K562 (cell line): Measurements from ENCODE around the gene RPL21. TPM values are rescaled to one million over a fixed set of nuclear protein-coding genes. Genes with fewer than 3 reads are reported as not detected.

Experiments used
- ATAC-seq: fragments of 200-7000 bp; cut with Tn5 transposase; 3 replicates; pipeline ENCODE4 v1.9.1; 2020; ENCODE audit warnings: moderate library complexity
- BruUV-seq: library from RNA; stranded (reverse); fragments of 400-500 nt; replicated peaks from 2 replicates; lab custom pipeline; 2021; lab: Mats Ljungman, UMichigan
- CTCF ChIA-PET: fragments of 300-600 bp; formaldehyde crosslinking; extraction: SDS; loops from one replicate; lab custom pipeline; 2021; ENCODE audit warnings: low intra/inter-chr PET ratio; lab: Yijun Ruan, JAX
- POLR2A ChIA-PET: fragments of 300-600, 350-650 bp; sonication (Branson Sonifier 250); formaldehyde crosslinking; extraction: SDS; loops from one replicate; lab custom pipeline; 2021; ENCODE audit warnings: antibody characterized with exemption, inconsistent platforms; lab: Yijun Ruan, JAX
- DNase-seq, 4 experiments: peaks; one replicate each; pipeline versions ENCODE4 v3.0.0 to v3.0.0-alpha.2; 2011 to 2018; ENCODE audit warnings: low spot score in 3 of 4, mixed read lengths in 3 of 4; ENCODE audit errors: extremely low read depth in 1 of 4
- FAIRE-seq: peaks from 2 replicates; lab custom pipeline; 2011; peaks lifted over from hg19 to GRCh38; lab: Jason Lieb, UNC
- H2AFZ ChIP-seq: 2 replicates; pipeline ENCODE4 v1.6.0; 2011; ENCODE audit warnings: low read depth, low read length, control low read depth, inconsistent platforms
- H3K27ac ChIP-seq: fragments of 200-600 bp; 3 replicates; pipeline ENCODE4 v1.8.0; 2011; ENCODE audit warnings: low read depth, mild to moderate bottlenecking, control low read depth, inconsistent platforms, low read length, moderate library complexity, mixed read lengths; ENCODE audit errors: extremely low read depth
- H3K27me3 ChIP-seq, 2 experiments: fragments of 300-600 bp in 1 of 2; 2 replicates in 1 of 2; 3 replicates in 1 of 2; pipeline versions ENCODE4 v1.6.0 to v1.8.0; 2011; ENCODE audit warnings: inconsistent platforms in 2 of 2, low read length in 2 of 2, mild to moderate bottlenecking in 1 of 2, mixed read lengths in 1 of 2, moderate library complexity in 1 of 2; ENCODE audit not compliant: control insufficient read depth in 2 of 2, insufficient read depth in 2 of 2
- H3K36me3 ChIP-seq: fragments of 300-600 bp; 3 replicates; pipeline ENCODE4 v1.8.0; 2011; ENCODE audit warnings: mild to moderate bottlenecking, low read length, inconsistent platforms; ENCODE audit not compliant: control insufficient read depth, insufficient read depth
- H3K4me1 ChIP-seq, 2 experiments: fragments of 200-600 bp in 1 of 2; replicated peaks in 1 of 2; 2 replicates in 1 of 2; 3 replicates in 1 of 2; pipeline versions ENCODE4 v1.5.1 to v1.8.0; 2011; ENCODE audit warnings: inconsistent platforms in 2 of 2, low read length in 2 of 2, mild to moderate bottlenecking in 1 of 2, mixed read lengths in 1 of 2, moderate library complexity in 1 of 2; ENCODE audit not compliant: control insufficient read depth in 2 of 2, insufficient read depth in 2 of 2
- H3K4me2 ChIP-seq: 2 replicates; pipeline ENCODE4 v1.6.1; 2011; ENCODE audit warnings: low read length, control low read depth, inconsistent platforms, mixed read lengths; ENCODE audit not compliant: insufficient read depth
- H3K4me3 ChIP-seq: fragments of 200-600 bp; sonication (generic), shearing (Covaris generic); 2 replicates; pipeline ENCODE4 v1.5.1; 2016; ENCODE audit warnings: control low read depth, inconsistent platforms
- H3K79me2 ChIP-seq: fragments of 200-600 bp; 3 replicates; pipeline ENCODE4 v1.8.0; 2011; ENCODE audit warnings: low read length, inconsistent platforms; ENCODE audit not compliant: control insufficient read depth, insufficient read depth
- H3K9ac ChIP-seq, 2 experiments: 2 replicates each; pipeline versions ENCODE4 v1.6.0 to v1.6.1; 2011; ENCODE audit warnings: low read depth in 2 of 2, low read length in 2 of 2, control low read depth in 1 of 2, inconsistent platforms in 1 of 2, mild to moderate bottlenecking in 1 of 2, mixed read lengths in 1 of 2; ENCODE audit not compliant: insufficient read depth in 1 of 2
- H3K9me1 ChIP-seq: one replicate; pipeline ENCODE4 v1.6.0; 2011; ENCODE audit warnings: inconsistent platforms, mild to moderate bottlenecking, low read length, moderate library complexity; ENCODE audit not compliant: control insufficient read depth, insufficient read depth
- H3K9me3 ChIP-seq: replicated peaks from 2 replicates; pipeline ENCODE4 v1.5.1; 2011; ENCODE audit warnings: low read depth, low read length, inconsistent platforms; ENCODE audit not compliant: control insufficient read depth, insufficient read depth
- H4K20me1 ChIP-seq: replicated peaks from 2 replicates; pipeline ENCODE4 v1.6.1; 2011; ENCODE audit warnings: low read length, inconsistent platforms, mixed read lengths; ENCODE audit not compliant: control insufficient read depth, insufficient read depth
- ARNT ChIP-seq, 2 experiments: fragments of 450-650 bp; IDR thresholded peaks; 2 replicates each; pipeline ENCODE4 v1.6.1; 2016; ENCODE audit warnings: mild to moderate bottlenecking in 1 of 2
- DPF2 ChIP-seq: fragments of 450-650 bp; IDR thresholded peaks from 2 replicates; pipeline ENCODE4 v1.6.1; 2016
- FOXA3 ChIP-seq, 2 experiments: fragments of 450-650 bp in 1 of 2; sonication (generic) in 1 of 2; formaldehyde crosslinking; IDR thresholded peaks in 1 of 2; conservative IDR thresholded peaks in 1 of 2; 2 replicates each; pipeline versions ENCODE4 v1.4.0 to v1.8.0; 2020 to 2022; ENCODE audit warnings: mild to moderate bottlenecking in 2 of 2, missing genetic modification reagents in 1 of 2
- FOXM1 ChIP-seq, 2 experiments: fragments of 450-650 bp in 1 of 2; sonication (generic) in 1 of 2; formaldehyde crosslinking in 1 of 2; IDR thresholded peaks; 2 replicates each; pipeline versions ENCODE4 v1.6.1 to v1.9.0; 2017 to 2022; ENCODE audit warnings: low read depth in 2 of 2, mild to moderate bottlenecking in 2 of 2, missing genetic modification reagents in 1 of 2, moderate library complexity in 1 of 2
- KLF16 ChIP-seq: IDR thresholded peaks from 2 replicates; pipeline ENCODE4 v1.6.1; 2016; ENCODE audit warnings: antibody characterized with exemption
- MCM3 ChIP-seq: fragments of 450-650 bp; IDR thresholded peaks from 2 replicates; pipeline ENCODE4 v1.6.1; 2016
- MTA2 ChIP-seq: fragments of 450-650 bp; IDR thresholded peaks from 2 replicates; pipeline ENCODE4 v1.6.1; 2016; ENCODE audit warnings: low read depth
- MYBL2 ChIP-seq, 2 experiments: fragments of 450-650 bp in 1 of 2; sonication (generic) in 1 of 2; formaldehyde crosslinking in 1 of 2; IDR thresholded peaks; 2 replicates each; pipeline versions ENCODE4 v1.6.1 to v1.8.1; 2017 to 2022; ENCODE audit warnings: borderline replicate concordance in 1 of 2, inconsistent platforms in 1 of 2, low read depth in 1 of 2, mild to moderate bottlenecking in 1 of 2, missing genetic modification reagents in 1 of 2, moderate library complexity in 1 of 2
- SAFB ChIP-seq: fragments of 200-400 bp; formaldehyde crosslinking; IDR thresholded peaks from 2 replicates; pipeline ENCODE4 v1.6.1; 2017; ENCODE audit warnings: low read depth, low read length, borderline replicate concordance
- SOX6 ChIP-seq: fragments of 450-650 bp; IDR thresholded peaks from 2 replicates; pipeline ENCODE4 v1.6.1; 2014; ENCODE audit warnings: mild to moderate bottlenecking
- THRAP3 ChIP-seq: fragments of 450-650 bp; IDR thresholded peaks from 2 replicates; pipeline ENCODE4 v1.6.1; 2016; ENCODE audit warnings: mild to moderate bottlenecking, inconsistent platforms, borderline replicate concordance
- WGBS: fragments of 100-300 bp; shearing (Covaris generic); methylation state at CpG from one replicate; pipeline ENCODE4 v1.1.6; 2016; ENCODE audit warnings: low coverage, mixed read lengths; ENCODE audit not compliant: insufficient coverage; ENCODE audit errors: missing lambda C conversion rate; 5-methylcytosine and 5-hydroxymethylcytosine counted together
- in situ Hi-C: fragments of 300-500 bp; cut with MboI; formaldehyde crosslinking; loops from 4 replicates; pipeline ENCODE4 v1.15.0; 2018; ENCODE audit warnings: inconsistent platforms, mixed read lengths
- intact Hi-C: fragments of 100-400 bp; cut with micrococcal nuclease; formaldehyde crosslinking; loops from 2 replicates; pipeline ENCODE4 v1.14.2; 2022
- polyA plus RNA-seq, 8 experiments: library from polyadenylated mRNA; depleted of rRNA in 4 of 8; stranded (reverse) in 5 of 8; unstranded in 3 of 8; fragments of >200 nt; fragmentation: Nextera tagmentation in 2 of 8; fragmentation: Illumina TruSeq in 1 of 8; extraction: Ambion mirVana in 2 of 8; extraction: Trizol in 1 of 8; gene quantifications; 2 replicates each; pipeline versions ENCODE4 v1.2.1 to v1.2.3, GENCODE V29; 2011 to 2014; ENCODE audit warnings: inconsistent platforms in 1 of 8, missing spikeins in 1 of 8
- total RNA-seq, 7 experiments: library from RNA; depleted of rRNA in 6 of 7; stranded (reverse); fragments of >200 nt in 6 of 7; fragmentation: Illumina TruSeq in 2 of 7; extraction: Trizol in 2 of 7; gene quantifications; 2 replicates each; pipeline versions ENCODE4 v1.2.1 to v1.2.3, GENCODE V29; 2011 to 2021; ENCODE audit warnings: low replicate concordance in 1 of 7
- TF ChIP-seq, protein P1 (sequence below): fragments of 250-450 bp; sonication (Bioruptor Pico); IDR thresholded peaks from 2 replicates; pipeline ENCODE4 v1.8.0; 2021; ENCODE audit warnings: borderline replicate concordance, mild to moderate bottlenecking, moderate library complexity; ENCODE audit not compliant: poor library complexity, severe bottlenecking
- TF ChIP-seq, protein P2 (sequence below): fragments of 250-450 bp; sonication (Bioruptor Pico); IDR thresholded peaks from 2 replicates; pipeline ENCODE4 v1.5.0; 2021
- TF ChIP-seq, protein P3 (sequence below): fragments of 250-450 bp; sonication (Bioruptor Pico); IDR thresholded peaks from 2 replicates; pipeline ENCODE4 v1.4.0; 2020; ENCODE audit warnings: mild to moderate bottlenecking, moderate library complexity
- TF ChIP-seq, protein P4 (sequence below): fragments of 450-650 bp; IDR thresholded peaks from 2 replicates; pipeline ENCODE4 v1.7.0; 2016; ENCODE audit warnings: borderline replicate concordance
- TF ChIP-seq, protein P5 (sequence below): fragments of 450-650 bp; formaldehyde crosslinking; IDR thresholded peaks from 2 replicates; pipeline ENCODE4 v1.4.0; 2020; ENCODE audit warnings: mild to moderate bottlenecking, moderate library complexity

The RPL21 gene
- total and polyA plus RNA-seq, 9 of the 15 experiments (the other 6 are each of a cell fraction or from before 2014, with no cell fraction given), result 622 to 4,203 (median 1,676) TPM

DNA sequence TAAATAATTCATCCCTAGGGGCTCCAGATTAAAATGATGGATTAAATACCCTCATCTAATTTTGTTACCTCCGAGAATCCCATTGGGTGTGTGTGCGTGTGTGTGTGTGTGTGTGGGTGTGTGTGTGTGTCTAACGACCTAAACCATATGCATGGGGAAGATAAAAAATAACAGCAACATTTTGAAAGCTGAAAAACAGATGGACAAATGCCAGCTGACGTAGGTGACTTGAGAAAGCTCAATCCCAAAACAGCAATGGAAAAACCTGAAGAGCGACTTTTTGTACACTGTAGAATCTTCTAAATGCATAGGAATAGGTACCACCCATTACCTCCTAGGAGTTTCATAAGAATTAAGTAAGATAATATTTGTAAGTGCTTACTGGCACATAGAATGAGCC, 8.7 kb upstream of the RPL21 start:
- ChIA-PET CTCF (no interaction called here), POLR2A (interaction anchor here (0.6 to 1.6 kb wide), 7 partner anchors 8 to 330 kb away, joined by 3 to 5 read pairs (median 3); partner anchors contain the start of gene RPL21)
- Histone ChIP-seq H3K4me2 (no peak overlapping the region), H3K9me3 (no peaks in the 10 kb centered on the region; the same call in 1 of the 2 replicates), H2AFZ (no peak overlapping the region), H3K27ac (peak overlapping the region; percentile 47; the same call in 1 of the 3 replicates), H4K20me1 (no peaks in the 10 kb centered on the region), H3K36me3 (peaks cover 3% of the 10 kb centered on the region; the same call in 1 of the 3 replicates), H3K4me1 (peaks cover 0 to 15% of the 10 kb centered on the region in 2 experiments; a peak in 2 of 5 replicates), H3K9me1 (no peaks in the 10 kb centered on the region), H3K9ac (0 out of 4 replicates have a peak overlapping the region, but pooled peaks of 1 of the 2 experiments have one; percentile 4), H3K79me2 (no peaks in the 10 kb centered on the region), H3K27me3 (no peaks in the 10 kb centered on the region), H3K4me3 (no peak overlapping the region)
- DNase-seq (peak in 3 of 4 experiments; percentile 16 to 70 (median 27)), ATAC-seq (no peak), FAIRE-seq (peak; percentile 59)
- intact Hi-C loops (no loop called here), in situ Hi-C loops (no loop called here)
- BruUV-seq, result no TSS peak
- 13% methylated on average over 5 of the region's 5 CpGs for WGBS
- TF ChIP-seq MCM3 (no peak), MTA2 (peak; percentile 77), DPF2 (peak; percentile 81), FOXA3 (CRISPR knock-in tag; conservative IDR thresholded peaks at IDR 0.05 in 1 of 2, IDR thresholded peaks at IDR 0.05 in 1 of 2) (no peak), SAFB (no peak), SOX6 (peak; percentile 19; the same call in 1 of the 2 replicates), FOXM1 (IDR thresholded peaks at IDR 0.05; ENCODE audit: low read depth) (peak; percentile 50; the same call in 1 of the 2 replicates), FOXM1 (CRISPR knock-in tag; IDR thresholded peaks at IDR 0.05; ENCODE audit: low read depth) (no peak), ARNT (IDR thresholded peaks at IDR 0.05) (peak in 1 of 2 experiments; percentile 56; a peak in 1 of 4 replicates), THRAP3 (no peak), KLF16 (peak; percentile 36; the same call in 1 of the 2 replicates), MYBL2 (IDR thresholded peaks at IDR 0.05; ENCODE audit: low read depth) (peak; percentile 73), MYBL2 (CRISPR knock-in tag; IDR thresholded peaks at IDR 0.05; ENCODE audit: borderline replicate concordance) (no peak)
- TF ChIP-seq, protein P1, sequence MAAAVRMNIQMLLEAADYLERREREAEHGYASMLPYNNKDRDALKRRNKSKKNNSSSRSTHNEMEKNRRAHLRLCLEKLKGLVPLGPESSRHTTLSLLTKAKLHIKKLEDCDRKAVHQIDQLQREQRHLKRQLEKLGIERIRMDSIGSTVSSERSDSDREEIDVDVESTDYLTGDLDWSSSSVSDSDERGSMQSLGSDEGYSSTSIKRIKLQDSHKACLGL (CRISPR knock-in tag), result no peak
- TF ChIP-seq, protein P2, sequence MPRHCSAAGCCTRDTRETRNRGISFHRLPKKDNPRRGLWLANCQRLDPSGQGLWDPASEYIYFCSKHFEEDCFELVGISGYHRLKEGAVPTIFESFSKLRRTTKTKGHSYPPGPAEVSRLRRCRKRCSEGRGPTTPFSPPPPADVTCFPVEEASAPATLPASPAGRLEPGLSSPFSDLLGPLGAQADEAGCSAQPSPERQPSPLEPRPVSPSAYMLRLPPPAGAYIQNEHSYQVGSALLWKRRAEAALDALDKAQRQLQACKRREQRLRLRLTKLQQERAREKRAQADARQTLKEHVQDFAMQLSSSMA (CRISPR knock-in tag), result no peak
- TF ChIP-seq, protein P3, sequence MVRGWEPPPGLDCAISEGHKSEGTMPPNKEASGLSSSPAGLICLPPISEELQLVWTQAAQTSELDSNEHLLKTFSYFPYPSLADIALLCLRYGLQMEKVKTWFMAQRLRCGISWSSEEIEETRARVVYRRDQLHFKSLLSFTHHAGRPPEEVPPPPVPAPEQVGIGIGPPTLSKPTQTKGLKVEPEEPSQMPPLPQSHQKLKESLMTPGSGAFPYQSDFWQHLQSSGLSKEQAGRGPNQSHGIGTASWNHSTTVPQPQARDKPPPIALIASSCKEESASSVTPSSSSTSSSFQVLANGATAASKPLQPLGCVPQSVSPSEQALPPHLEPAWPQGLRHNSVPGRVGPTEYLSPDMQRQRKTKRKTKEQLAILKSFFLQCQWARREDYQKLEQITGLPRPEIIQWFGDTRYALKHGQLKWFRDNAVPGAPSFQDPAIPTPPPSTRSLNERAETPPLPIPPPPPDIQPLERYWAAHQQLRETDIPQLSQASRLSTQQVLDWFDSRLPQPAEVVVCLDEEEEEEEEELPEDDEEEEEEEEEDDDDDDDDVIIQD (CRISPR knock-in tag), result no peak
- TF ChIP-seq, protein P4, sequence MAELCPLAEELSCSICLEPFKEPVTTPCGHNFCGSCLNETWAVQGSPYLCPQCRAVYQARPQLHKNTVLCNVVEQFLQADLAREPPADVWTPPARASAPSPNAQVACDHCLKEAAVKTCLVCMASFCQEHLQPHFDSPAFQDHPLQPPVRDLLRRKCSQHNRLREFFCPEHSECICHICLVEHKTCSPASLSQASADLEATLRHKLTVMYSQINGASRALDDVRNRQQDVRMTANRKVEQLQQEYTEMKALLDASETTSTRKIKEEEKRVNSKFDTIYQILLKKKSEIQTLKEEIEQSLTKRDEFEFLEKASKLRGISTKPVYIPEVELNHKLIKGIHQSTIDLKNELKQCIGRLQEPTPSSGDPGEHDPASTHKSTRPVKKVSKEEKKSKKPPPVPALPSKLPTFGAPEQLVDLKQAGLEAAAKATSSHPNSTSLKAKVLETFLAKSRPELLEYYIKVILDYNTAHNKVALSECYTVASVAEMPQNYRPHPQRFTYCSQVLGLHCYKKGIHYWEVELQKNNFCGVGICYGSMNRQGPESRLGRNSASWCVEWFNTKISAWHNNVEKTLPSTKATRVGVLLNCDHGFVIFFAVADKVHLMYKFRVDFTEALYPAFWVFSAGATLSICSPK, result no peak
- TF ChIP-seq, protein P5, sequence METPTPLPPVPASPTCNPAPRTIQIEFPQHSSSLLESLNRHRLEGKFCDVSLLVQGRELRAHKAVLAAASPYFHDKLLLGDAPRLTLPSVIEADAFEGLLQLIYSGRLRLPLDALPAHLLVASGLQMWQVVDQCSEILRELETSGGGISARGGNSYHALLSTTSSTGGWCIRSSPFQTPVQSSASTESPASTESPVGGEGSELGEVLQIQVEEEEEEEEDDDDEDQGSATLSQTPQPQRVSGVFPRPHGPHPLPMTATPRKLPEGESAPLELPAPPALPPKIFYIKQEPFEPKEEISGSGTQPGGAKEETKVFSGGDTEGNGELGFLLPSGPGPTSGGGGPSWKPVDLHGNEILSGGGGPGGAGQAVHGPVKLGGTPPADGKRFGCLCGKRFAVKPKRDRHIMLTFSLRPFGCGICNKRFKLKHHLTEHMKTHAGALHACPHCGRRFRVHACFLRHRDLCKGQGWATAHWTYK, result no peak
